Muscle layer of duodenum (tissue), 2 donors: ENCODE results near the gene TNS3.
A peak's percentile ranks its signal among the peaks of the same experiment; 100 is the strongest.

Experiments
- H3K27ac ChIP-seq: one replicate; pipeline ENCODE4 v1.7.0; 2013; ENCODE audit warnings: mild to moderate bottlenecking, low read length
- H3K27me3 ChIP-seq: one replicate; pipeline ENCODE4 v1.7.0; 2013; ENCODE audit warnings: low read depth, mild to moderate bottlenecking, control low read depth, low read length
- H3K36me3 ChIP-seq, 2 donors: one replicate each; pipeline ENCODE4 v1.7.0; 2013; ENCODE audit warnings: low read length in 2 of 2, control low read depth in 1 of 2, mild to moderate bottlenecking in 1 of 2; ENCODE audit not compliant: insufficient read depth in 2 of 2, control insufficient read depth in 1 of 2
- H3K4me1 ChIP-seq, 2 donors: one replicate each; pipeline ENCODE4 v1.7.0; 2013; ENCODE audit warnings: low read length in 2 of 2, mild to moderate bottlenecking in 2 of 2, control low read depth in 1 of 2, moderate library complexity in 1 of 2; ENCODE audit not compliant: insufficient read depth in 2 of 2, control insufficient read depth in 1 of 2
- H3K4me3 ChIP-seq, 2 donors: one replicate each; pipeline ENCODE4 v1.7.0; 2013; ENCODE audit warnings: low read length in 2 of 2, low read depth in 1 of 2, mild to moderate bottlenecking in 1 of 2
- H3K9me3 ChIP-seq, 2 donors: one replicate each; pipeline ENCODE4 v1.7.0; 2013; ENCODE audit warnings: low read length in 2 of 2, control low read depth in 1 of 2, mild to moderate bottlenecking in 1 of 2; ENCODE audit not compliant: control insufficient read depth in 1 of 2
- donor health status: healthy.

The TNS3 gene

DNA sequence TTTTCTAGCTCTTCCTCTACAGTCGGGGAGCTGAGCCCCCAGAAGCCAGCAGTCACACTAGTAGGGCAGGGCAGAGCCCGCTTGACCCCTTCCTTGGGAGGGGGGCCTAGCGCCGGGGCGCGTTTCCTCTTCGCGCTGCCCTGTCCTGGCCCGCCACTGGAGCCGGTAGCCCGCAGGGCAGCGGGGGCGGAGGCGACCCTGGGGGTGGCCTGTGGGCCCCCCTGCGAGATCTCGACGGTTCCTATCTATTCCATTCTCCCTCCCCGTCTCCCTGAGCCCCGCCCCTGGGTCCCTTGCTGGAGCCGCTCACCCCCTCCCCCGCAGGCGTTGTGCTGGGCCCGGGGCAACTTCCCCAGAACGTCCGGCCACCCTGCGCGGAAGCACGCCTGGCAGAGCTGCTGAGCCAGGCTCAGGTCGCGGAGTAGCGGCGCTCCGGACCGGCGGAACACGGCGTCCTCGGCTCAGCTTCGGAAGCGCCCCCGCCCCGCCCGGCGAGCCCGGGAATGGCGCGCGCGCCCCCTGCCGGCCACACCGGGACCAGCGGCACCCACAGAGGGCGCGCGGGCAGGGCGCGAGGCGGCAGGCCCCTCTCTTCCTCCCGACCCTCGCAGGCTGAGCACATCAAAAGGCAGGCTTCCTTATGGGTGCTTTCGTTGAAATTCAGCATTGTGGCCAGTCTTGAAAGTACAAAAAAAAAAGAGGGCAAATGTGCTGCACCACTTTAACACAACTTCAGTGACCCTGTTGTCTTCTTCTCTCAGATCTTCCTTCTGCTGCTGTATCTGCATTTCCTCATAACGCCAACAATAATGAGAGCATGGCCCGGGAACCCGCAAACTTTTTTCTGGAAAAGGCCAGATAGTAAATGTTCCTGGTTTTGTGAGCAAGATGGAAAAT is 327.6 kb downstream of the TNS3 start:
- Histone ChIP-seq H3K27ac (peak overlapping the region; percentile 68), H3K36me3 (no peaks in the 10 kb centered on the region), H3K4me1 (peaks cover 0 to 12% of the 10 kb centered on the region in 2 donors), H3K4me3 (peak overlapping the region; percentile 69 to 71), H3K27me3 (no peaks in the 10 kb centered on the region), H3K9me3 (no peaks in the 10 kb centered on the region)

DNA sequence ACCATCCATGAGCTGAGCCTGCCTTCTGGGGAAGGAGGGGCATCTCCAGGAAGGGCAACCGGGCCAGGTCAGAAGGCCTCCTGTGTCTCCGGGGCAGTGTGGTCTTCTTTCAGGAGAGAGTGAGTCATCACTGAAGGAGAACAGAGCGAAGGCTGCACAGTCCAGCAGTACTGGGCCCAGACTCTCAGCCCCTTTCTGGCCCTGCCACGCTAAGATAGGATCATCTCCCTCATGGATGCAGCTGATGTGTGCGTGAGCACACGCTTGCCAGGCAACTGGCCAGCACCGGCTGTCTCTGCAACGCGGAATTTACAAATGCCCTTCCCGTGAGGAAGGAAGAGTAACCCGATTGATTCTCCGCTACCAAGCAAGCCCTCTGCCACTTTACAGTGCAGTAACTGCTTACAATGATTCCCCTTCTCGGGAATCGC is 328.2 kb downstream of the TNS3 start:
- H3K9me3 ChIP-seq = no peaks in the 10 kb centered on the region
- no peaks in the 10 kb centered on the region for H3K36me3 ChIP-seq
- H3K27me3 ChIP-seq = no peaks in the 10 kb centered on the region
- H3K4me1 ChIP-seq = peaks cover 0 to 12% of the 10 kb centered on the region in 2 donors
- peak overlapping the region; percentile 69 to 71 for H3K4me3 ChIP-seq
- peak overlapping the region; percentile 68 for H3K27ac ChIP-seq

DNA sequence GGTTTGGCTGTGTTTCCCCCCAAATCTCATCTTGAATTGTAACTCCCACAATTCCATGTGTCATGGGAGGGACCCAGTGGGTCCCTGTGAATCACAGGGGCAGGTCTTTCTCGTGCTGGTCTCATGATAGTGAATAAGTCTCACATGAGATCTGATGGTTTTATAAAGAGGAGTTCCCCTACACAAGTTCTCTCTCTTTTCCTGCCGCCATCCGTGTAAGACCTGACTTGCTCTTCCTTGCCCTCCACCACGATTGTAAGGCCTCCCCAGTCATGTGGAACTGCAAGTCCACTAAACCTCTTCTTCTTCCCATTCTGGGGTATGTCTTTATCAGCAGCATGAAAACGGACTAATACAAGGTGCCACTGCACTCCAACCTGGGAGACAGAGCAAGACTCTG is 329.2 kb downstream of the TNS3 start:
- no peak overlapping the region for H3K27ac ChIP-seq
- no peaks in the 10 kb centered on the region for H3K9me3 ChIP-seq
- no peaks in the 10 kb centered on the region for H3K27me3 ChIP-seq
- no peak overlapping the region for H3K4me3 ChIP-seq
- peaks cover 0 to 12% of the 10 kb centered on the region in 2 donors for H3K4me1 ChIP-seq
- no peaks in the 10 kb centered on the region for H3K36me3 ChIP-seq

DNA sequence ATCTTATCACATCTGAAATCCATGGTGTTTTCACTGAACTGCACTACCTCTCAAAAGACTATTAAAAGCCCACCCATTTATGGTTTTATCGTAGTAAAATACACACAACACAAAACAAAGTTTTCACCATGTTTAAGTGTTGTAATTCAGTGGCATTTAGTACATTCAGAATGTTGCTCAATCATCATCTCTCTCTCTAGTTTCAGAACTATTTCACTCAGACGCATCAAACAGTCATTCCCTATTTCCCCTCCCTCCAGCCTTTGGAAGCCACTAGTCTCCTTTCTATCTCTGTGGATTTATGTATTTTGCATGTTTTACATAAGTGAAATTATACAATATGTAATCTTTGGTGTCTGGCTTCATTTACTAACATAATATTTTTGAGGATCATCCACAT is 332.6 kb downstream of the TNS3 start:
- Histone ChIP-seq H3K27ac (no peak overlapping the region), H3K9me3 (no peaks in the 10 kb centered on the region)

DNA sequence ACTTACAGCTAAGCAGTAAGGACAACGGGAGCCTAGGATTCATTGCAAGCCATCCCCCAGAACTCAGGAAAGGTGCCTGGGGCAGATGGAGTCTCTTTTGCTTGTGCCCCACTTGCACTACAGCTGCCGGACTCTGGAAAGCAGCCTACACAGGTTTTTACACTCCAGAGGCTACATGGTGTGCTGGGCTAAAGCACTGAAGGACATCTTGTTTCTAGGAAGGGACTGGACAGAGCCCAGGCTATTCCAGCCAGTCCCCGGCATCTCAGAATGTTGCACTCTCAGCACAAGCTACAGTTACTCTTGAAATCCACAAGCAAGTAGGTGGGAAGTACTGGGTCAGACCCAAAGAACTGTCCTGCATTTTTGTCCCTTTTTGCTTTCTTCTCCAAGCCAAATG is 333.1 kb downstream of the TNS3 start:
- H3K27ac ChIP-seq = no peak overlapping the region
- H3K4me3 ChIP-seq = no peak overlapping the region
- no peaks in the 10 kb centered on the region for H3K36me3 ChIP-seq
- no peaks in the 10 kb centered on the region for H3K9me3 ChIP-seq
- peaks cover 0 to 4% of the 10 kb centered on the region in 2 donors for H3K4me1 ChIP-seq
- no peaks in the 10 kb centered on the region for H3K27me3 ChIP-seq

More for the DNA sequence above, 332.6 kb downstream of the TNS3 start:
- Histone ChIP-seq H3K27me3 (no peaks in the 10 kb centered on the region), H3K4me3 (no peak overlapping the region), H3K4me1 (peaks cover 0 to 7% of the 10 kb centered on the region in 2 donors), H3K36me3 (no peaks in the 10 kb centered on the region)

DNA sequence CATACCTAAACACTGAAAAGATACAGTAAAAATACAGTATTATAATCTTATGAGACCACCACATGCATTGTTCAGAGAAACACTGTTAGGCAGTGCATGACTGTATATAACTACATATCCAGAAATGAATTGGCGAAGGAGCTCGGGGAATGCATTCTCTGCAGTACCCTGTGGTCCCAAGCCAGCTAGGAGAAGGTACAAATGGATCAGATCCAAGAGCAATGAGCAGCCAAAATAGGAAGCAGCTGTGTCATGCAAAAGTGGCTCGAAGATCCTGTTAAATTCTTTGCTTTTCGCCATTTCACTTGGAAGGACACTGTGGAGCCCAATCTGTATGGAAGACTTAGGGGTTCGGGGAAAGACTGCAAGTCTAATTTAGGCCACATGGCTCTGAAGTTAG is 334.8 kb downstream of the TNS3 start:
- Histone ChIP-seq H3K36me3 (no peaks in the 10 kb centered on the region), H3K4me1 (no peaks in the 10 kb centered on the region), H3K4me3 (no peak overlapping the region), H3K9me3 (no peaks in the 10 kb centered on the region), H3K27ac (no peak overlapping the region), H3K27me3 (no peaks in the 10 kb centered on the region)

DNA sequence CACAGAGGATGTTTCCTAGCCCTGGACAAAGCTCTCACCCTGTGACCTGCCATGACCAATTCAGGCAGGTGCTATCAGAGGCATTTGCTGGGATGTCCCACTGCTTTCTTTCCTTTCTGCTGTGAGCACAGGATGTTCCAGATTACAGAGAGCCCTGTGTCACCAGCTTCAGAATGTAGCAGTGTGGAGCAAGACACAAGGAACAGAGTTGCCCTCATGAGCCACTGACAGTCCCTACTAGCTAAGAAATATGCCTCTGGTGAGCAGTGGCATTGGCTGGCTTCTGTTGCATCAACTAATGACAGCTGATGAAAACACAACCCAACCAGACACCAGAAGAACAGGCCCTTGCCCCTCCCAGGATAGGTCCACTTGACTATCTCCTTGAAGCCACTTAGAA is 337.2 kb downstream of the TNS3 start:
- no peaks in the 10 kb centered on the region for H3K27me3 ChIP-seq
- no peaks in the 10 kb centered on the region for H3K9me3 ChIP-seq
- no peak overlapping the region for H3K27ac ChIP-seq
- no peak overlapping the region for H3K4me3 ChIP-seq
- H3K4me1 ChIP-seq = no peaks in the 10 kb centered on the region
- no peaks in the 10 kb centered on the region for H3K36me3 ChIP-seq

DNA sequence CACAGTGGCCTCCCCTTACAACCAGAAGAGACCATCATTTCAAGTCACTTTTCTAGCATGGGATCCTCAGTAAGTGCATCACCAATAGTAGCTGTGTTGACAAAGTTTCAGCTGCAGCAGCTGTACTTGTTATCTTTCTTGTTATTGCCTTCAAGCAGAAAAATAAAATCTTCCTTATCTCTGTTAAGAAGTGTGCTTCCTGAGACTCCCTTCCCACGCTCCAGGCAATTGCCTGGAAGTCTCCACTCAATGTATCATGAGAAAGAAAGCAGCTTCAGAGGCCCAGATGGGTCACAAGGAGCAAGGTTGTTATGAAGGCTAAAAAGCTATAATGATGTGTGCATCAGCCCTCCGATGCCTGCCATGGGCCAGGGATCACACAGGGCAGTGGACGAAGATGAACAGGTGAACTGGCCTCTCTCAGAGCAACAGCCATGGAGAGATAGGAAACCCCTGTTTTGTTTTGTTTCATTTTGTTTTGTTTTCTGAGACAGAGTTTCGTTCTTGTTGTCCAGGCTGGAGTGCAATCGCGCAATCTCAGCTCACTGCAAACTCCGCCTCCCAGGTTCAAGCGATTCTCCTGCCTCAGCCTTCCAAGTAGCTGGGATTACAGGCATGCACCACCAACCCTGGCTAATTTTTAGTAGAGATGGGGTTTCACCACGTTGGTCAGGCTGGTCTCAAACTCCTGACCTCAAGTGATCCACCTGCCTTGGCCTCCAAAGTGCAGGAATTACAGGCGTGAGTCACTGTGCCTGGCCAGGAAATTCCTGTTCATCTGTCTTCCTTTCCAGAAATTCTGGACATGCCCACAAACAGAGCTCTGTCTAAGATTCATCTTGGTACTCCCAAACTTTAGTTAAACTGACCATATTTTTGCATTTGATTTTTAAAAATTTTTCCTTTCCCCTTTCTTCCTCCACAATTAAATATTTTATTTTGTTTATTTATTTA is 340.5 kb downstream of the TNS3 start:
- Histone ChIP-seq H3K9me3 (no peaks in the 10 kb centered on the region), H3K4me1 (no peaks in the 10 kb centered on the region), H3K27ac (no peak overlapping the region), H3K27me3 (no peaks in the 10 kb centered on the region), H3K4me3 (no peak overlapping the region), H3K36me3 (no peaks in the 10 kb centered on the region)

DNA sequence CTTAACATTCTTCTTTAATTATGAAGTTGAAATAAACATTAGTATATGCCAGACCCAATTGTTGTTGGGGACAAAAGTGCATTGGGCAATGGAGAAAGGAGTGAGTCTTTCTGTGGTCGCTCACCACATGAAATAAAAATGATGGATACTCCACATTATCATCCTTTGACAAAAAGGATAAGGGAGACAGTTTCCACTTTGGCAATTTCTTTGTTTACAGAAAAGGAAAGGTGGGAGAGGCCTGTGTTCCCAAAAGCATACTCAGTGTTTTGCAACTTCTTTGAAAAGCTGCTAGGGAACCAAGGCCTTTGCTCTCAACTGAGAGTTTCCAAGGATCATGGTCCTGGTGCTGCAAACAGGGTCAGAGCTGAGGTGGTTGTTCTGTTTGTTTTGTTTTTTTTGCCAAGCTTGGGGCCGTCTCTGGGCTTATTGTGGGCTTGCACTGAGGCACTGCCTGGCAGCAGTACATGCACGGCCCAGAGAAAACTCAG is 341.9 kb downstream of the TNS3 start:
- Histone ChIP-seq H3K27me3 (no peaks in the 10 kb centered on the region), H3K4me3 (no peak overlapping the region), H3K4me1 (no peaks in the 10 kb centered on the region), H3K36me3 (no peaks in the 10 kb centered on the region), H3K27ac (no peak overlapping the region), H3K9me3 (no peaks in the 10 kb centered on the region)

DNA sequence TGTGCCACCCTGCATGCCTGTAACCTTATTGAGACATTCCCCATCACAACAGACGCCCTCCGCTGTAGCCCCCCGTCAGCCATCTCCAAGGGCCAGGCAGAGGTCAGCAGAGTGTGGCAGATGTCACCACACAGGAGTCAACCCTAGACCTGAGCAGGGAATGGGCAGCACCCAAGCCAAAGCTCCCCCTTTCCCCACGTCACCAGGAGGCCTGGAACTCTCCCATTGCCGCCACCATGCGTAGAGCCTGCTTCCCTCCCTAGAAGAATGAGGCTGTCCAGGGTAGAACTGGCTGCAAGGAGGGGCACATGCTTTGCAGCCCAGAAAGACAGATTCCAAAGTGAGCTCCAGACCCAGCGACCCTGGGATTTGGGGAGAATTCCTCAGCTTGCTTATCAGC is 342.9 kb downstream of the TNS3 start:
- Histone ChIP-seq H3K4me1 (no peaks in the 10 kb centered on the region), H3K9me3 (no peaks in the 10 kb centered on the region), H3K27ac (no peak overlapping the region), H3K27me3 (no peaks in the 10 kb centered on the region), H3K36me3 (no peaks in the 10 kb centered on the region), H3K4me3 (no peak overlapping the region)

DNA sequence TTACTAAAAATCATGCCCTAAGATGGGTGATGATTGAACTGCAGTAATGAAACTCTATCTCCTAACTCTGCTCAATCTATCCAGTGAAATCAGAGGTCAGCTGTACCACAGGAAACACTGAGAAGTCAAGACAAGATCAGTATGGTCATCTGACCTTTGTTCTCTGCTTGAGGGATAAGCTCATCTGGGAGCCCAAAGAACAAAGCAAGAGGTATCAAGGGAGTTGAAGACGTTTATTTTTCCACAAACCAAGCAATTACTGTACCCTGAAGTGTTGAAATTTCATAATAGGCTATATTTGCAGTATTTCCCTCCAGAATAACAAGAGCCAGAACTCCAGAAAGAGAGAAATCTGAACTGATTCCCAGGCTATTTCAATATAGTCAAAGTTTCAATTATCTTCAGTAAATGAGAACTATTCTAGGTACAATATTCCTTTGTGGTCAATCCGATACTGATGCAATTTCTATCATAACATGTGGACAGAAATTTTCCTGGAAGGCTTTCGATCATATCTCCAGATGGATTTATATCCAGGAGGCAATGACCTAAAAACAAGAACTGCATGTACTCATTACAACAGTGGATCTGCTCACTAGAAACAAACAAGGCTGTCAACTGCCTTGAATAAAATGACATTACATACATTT is 345.3 kb downstream of the TNS3 start:
- Histone ChIP-seq H3K27ac (no peak overlapping the region), H3K4me1 (no peaks in the 10 kb centered on the region), H3K27me3 (no peaks in the 10 kb centered on the region), H3K9me3 (no peaks in the 10 kb centered on the region), H3K36me3 (no peaks in the 10 kb centered on the region), H3K4me3 (no peak overlapping the region)
